Liver (tissue), 9 donors: Measurements from ENCODE around the gene DIAPH3. TPM values are rescaled to one million over a fixed set of nuclear protein-coding genes. Genes with fewer than 3 reads are reported as not detected.

ENCODE experiments used
- DNase-seq: peaks from one replicate; pipeline ENCODE4 v3.0.0-alpha.2; 2017; ENCODE audit warnings: low spot score
- H3K27ac ChIP-seq, 2 donors: one replicate each; pipeline ENCODE4 v1.7.0; 2013; ENCODE audit warnings: inconsistent platforms in 2 of 2, low read length in 2 of 2, control low read depth in 1 of 2, low read depth in 1 of 2, mild to moderate bottlenecking in 1 of 2
- H3K27me3 ChIP-seq, 4 donors: one replicate each; pipeline versions ENCODE4 v1.6.1 to v1.7.0; 2013; ENCODE audit warnings: low read length in 3 of 4, inconsistent platforms in 1 of 4, mild to moderate bottlenecking in 1 of 4, moderate library complexity in 1 of 4; ENCODE audit not compliant: control insufficient read depth in 4 of 4, insufficient read depth in 4 of 4
- H3K36me3 ChIP-seq, 4 donors: one replicate each; pipeline versions ENCODE4 v1.6.1 to v1.7.0; 2013; ENCODE audit warnings: low read length in 3 of 4, mild to moderate bottlenecking in 3 of 4, low read depth in 1 of 4, moderate library complexity in 1 of 4; ENCODE audit not compliant: control insufficient read depth in 4 of 4, insufficient read depth in 3 of 4
- H3K4me1 ChIP-seq, 4 donors: one replicate each; pipeline versions ENCODE4 v1.6.1 to v1.7.0; 2013; ENCODE audit warnings: low read length in 3 of 4, mild to moderate bottlenecking in 3 of 4, moderate library complexity in 1 of 4; ENCODE audit not compliant: control insufficient read depth in 4 of 4, insufficient read depth in 4 of 4
- H3K4me3 ChIP-seq, 3 donors: one replicate each; pipeline versions ENCODE4 v1.6.1 to v1.7.0; 2013; ENCODE audit warnings: low read length in 3 of 3, control low read depth in 1 of 3, low read depth in 1 of 3, mild to moderate bottlenecking in 1 of 3
- H3K9ac ChIP-seq, 2 donors: one replicate each; pipeline ENCODE4 v1.7.0; 2013; ENCODE audit warnings: low read length in 2 of 2, mild to moderate bottlenecking in 2 of 2, moderate library complexity in 2 of 2, control low read depth in 1 of 2, low read depth in 1 of 2
- H3K9me3 ChIP-seq, 4 donors: one replicate each; pipeline versions ENCODE4 v1.6.1 to v1.7.0; 2013; ENCODE audit warnings: low read length in 3 of 4; ENCODE audit not compliant: control insufficient read depth in 4 of 4
- CTCF ChIP-seq: fragments of 150-350 bp; IDR thresholded peaks from 2 replicates; pipeline ENCODE4 v1.5.1; 2017; ENCODE audit warnings: improper control_type of control experiment, low read depth, low read length; ENCODE audit not compliant: missing input control
- EGR1 ChIP-seq, 2 donors: IDR thresholded peaks; 2 replicates each; pipeline ENCODE4 v1.6.1; 2016 to 2018; ENCODE audit warnings: antibody characterized with exemption in 2 of 2, low read depth in 2 of 2
- FOXA1 ChIP-seq: IDR thresholded peaks from 2 replicates; pipeline ENCODE4 v1.6.1; 2016; ENCODE audit warnings: antibody characterized with exemption
- FOXA2 ChIP-seq: IDR thresholded peaks from 2 replicates; pipeline ENCODE4 v1.6.1; 2016; ENCODE audit warnings: antibody characterized with exemption
- GABPA ChIP-seq, 2 donors: IDR thresholded peaks in 1 of 2; conservative IDR thresholded peaks in 1 of 2; 2 replicates each; pipeline ENCODE4 v1.6.1; 2016; ENCODE audit warnings: antibody characterized with exemption in 2 of 2, mild to moderate bottlenecking in 1 of 2, moderate library complexity in 1 of 2
- HNF4A ChIP-seq, 2 donors: conservative IDR thresholded peaks; 2 replicates each; pipeline ENCODE4 v1.6.1; 2016; ENCODE audit warnings: antibody characterized with exemption in 2 of 2, mild to moderate bottlenecking in 2 of 2
- JUND ChIP-seq, 2 donors: IDR thresholded peaks; 2 replicates each; pipeline ENCODE4 v1.6.1; 2016; ENCODE audit warnings: antibody characterized with exemption in 2 of 2
- NR2F2 ChIP-seq: IDR thresholded peaks from 2 replicates; pipeline ENCODE4 v1.6.1; 2016; ENCODE audit warnings: antibody characterized with exemption
- REST ChIP-seq: IDR thresholded peaks from 2 replicates; pipeline ENCODE4 v1.6.1; 2016; ENCODE audit warnings: antibody characterized with exemption, mild to moderate bottlenecking
- SP1 ChIP-seq: IDR thresholded peaks from 2 replicates; pipeline ENCODE4 v1.6.1; 2018; ENCODE audit warnings: antibody characterized with exemption, mild to moderate bottlenecking
- TAF1 ChIP-seq: conservative IDR thresholded peaks from 2 replicates; pipeline ENCODE4 v1.6.1; 2016; ENCODE audit warnings: antibody characterized with exemption, mild to moderate bottlenecking
- ZBTB33 ChIP-seq: IDR thresholded peaks from 2 replicates; pipeline ENCODE4 v1.6.1; 2016; ENCODE audit warnings: antibody characterized with exemption
- WGBS: extraction: QIAGEN DNeasy Blood & Tissue Kit; methylation state at CpG from one replicate; pipeline ENCODE4 v1.1.7; 2013; 5-methylcytosine and 5-hydroxymethylcytosine counted together
- polyA plus RNA-seq, 2 donors: library from polyadenylated mRNA; stranded (reverse) in 1 of 2; unstranded in 1 of 2; fragments of 200-250 nt in 1 of 2; fragments of >200 nt in 1 of 2; fragmentation: Nextera tagmentation in 1 of 2; extraction: Ambion mirVana in 1 of 2; gene quantifications; one replicate each; pipeline versions ENCODE4 v1.2.1 to v1.2.3, GENCODE V29; 2013 to 2015
- total RNA-seq, 2 donors: library from RNA; depleted of rRNA; stranded (reverse); fragments of >200 nt; gene quantifications; one replicate each; pipeline ENCODE4 v1.2.3, GENCODE V29; 2014
- TF ChIP-seq, protein P1 (sequence below): IDR thresholded peaks from 2 replicates; pipeline ENCODE4 v1.6.1; 2016; ENCODE audit warnings: antibody characterized with exemption
- TF ChIP-seq, protein P2 (sequence below): IDR thresholded peaks from 2 replicates; pipeline ENCODE4 v1.6.1; 2016; ENCODE audit warnings: antibody characterized with exemption
- donor health status: healthy.
- donor health status: healthy.
- donor health status: healthy.
- donor health status: healthy.
- donor health status: healthy.

DIAPH3 gene
- total and polyA plus RNA-seq, 4 donors = 0.08 to 11.1 (median 0.27) TPM

DNA sequence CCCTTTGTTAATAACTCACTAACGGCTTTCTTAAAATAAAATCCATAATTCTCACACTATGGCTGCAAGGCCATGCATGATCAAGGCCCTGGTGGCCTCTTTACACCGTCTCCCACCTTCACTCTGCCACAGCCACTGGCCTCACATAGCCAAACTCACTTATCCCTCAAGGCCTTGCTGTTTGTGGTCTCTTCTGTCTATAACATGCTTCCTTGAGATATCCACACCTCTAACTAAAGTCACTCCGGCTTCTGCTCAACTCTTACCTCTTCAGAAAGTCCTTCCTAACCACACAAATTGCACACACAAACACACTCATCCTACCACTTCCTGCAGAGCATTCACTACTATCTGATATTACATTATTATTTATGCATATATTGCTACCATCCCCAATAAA is 262.5 kb downstream of the DIAPH3 start:
- no peak overlapping the region for H3K9ac ChIP-seq
- H3K36me3 ChIP-seq = no peaks in the 10 kb centered on the region
- H3K27me3 ChIP-seq = no peaks in the 10 kb centered on the region
- WGBS = 93% methylated on average over 3 of the region's 3 CpGs
- DNase-seq = no peak
- H3K9me3 ChIP-seq = no peaks in the 10 kb centered on the region
- no peaks in the 10 kb centered on the region for H3K4me1 ChIP-seq
- H3K4me3 ChIP-seq = no peak overlapping the region
- TF ChIP-seq, protein P1, sequence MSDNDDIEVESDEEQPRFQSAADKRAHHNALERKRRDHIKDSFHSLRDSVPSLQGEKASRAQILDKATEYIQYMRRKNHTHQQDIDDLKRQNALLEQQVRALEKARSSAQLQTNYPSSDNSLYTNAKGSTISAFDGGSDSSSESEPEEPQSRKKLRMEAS = no peak
- TF ChIP-seq NR2F2 (no peak), REST (no peak), JUND (IDR thresholded peaks at IDR 0.05) (no peak), HNF4A (conservative IDR thresholded peaks at IDR 0.05) (no peak), FOXA1 (no peak), FOXA2 (no peak), EGR1 (IDR thresholded peaks at IDR 0.05; ENCODE audit: low read depth in 2 of 2) (no peak), SP1 (no peak), GABPA (IDR thresholded peaks at IDR 0.05 in 1 of 2, conservative IDR thresholded peaks at IDR 0.05 in 1 of 2) (no peak), ZBTB33 (no peak), TAF1 (no peak)
- TF ChIP-seq, protein P2, sequence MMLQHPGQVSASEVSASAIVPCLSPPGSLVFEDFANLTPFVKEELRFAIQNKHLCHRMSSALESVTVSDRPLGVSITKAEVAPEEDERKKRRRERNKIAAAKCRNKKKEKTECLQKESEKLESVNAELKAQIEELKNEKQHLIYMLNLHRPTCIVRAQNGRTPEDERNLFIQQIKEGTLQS = no peak
- H3K27ac ChIP-seq = no peak overlapping the region

DNA sequence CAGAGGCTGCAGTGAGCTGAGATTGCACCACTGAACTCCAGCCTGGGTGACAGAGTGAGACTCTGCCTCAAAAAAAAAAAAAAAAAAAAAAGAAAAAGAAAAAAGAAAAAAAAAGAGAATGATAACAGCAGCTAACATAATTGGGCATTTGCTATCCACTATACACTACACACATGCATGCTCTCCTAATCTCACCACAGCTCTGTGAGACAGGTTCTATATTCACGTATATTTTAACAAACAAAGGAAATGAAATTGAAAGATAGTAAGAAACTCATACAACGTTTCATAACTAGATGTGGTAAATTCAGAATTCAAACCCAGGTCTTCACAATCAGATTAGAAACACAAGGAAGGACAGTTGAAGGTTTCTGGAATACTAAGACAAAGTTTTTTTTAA is 265.7 kb downstream of the DIAPH3 start:
- Histone ChIP-seq H3K27me3 (no peaks in the 10 kb centered on the region), H3K4me3 (no peak overlapping the region), H3K4me1 (no peaks in the 10 kb centered on the region), H3K9ac (no peak overlapping the region), H3K36me3 (no peaks in the 10 kb centered on the region), H3K27ac (no peak overlapping the region), H3K9me3 (no peaks in the 10 kb centered on the region)
- 75% methylated on average over 2 of the region's 2 CpGs for WGBS
- DNase-seq = no peak
- TF ChIP-seq CTCF = no peak
- TF ChIP-seq EGR1 (IDR thresholded peaks at IDR 0.05; ENCODE audit: low read depth in 2 of 2) = no peak
- TF ChIP-seq TAF1 = no peak
- TF ChIP-seq SP1 = no peak
